ENCODE data around the gene SNCB.
"Not testable (repeated sequence)": the region's sequence is repeated elsewhere in the genome, so short reads cannot be mapped to it uniquely, and the experiment has no call there.

SNCB gene

DNA sequence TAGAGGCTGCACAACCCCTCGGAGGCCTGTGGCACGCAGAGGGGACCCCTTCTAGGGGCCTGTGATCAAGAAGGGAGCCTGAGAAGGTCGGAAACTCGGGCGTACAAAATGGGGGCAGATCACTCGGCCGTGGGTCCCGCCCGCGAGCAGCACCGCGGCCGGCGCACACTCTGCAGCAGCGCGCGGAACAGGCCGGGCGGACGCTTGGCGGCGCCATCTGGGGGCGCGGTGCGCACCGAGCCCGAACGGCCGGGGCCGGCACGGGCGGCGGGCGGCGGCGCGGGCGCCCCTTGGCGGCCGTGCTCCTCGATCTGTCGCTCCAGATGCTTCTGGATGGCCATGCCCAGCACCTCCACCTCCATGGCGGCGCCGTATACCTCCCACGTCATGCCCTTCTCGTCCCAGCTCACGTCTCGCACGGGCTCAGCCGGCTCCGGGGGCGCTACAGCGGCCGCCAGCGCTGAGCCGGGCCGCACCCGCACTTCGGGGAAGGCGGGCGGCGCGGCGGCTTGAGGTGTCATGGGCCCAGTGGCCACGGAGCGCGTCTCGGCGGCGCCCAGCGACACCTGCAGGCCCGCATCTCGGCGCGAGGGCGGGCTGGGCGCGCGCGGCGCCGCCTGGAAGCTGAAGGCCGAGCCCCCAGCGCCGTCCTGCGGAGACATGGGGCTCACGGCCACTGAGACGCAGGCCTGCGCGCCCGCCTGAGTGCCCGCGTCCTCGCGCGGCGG is 33.5 kb downstream of the SNCB start:
- peak; percentile 61 for DNase-seq

DNA sequence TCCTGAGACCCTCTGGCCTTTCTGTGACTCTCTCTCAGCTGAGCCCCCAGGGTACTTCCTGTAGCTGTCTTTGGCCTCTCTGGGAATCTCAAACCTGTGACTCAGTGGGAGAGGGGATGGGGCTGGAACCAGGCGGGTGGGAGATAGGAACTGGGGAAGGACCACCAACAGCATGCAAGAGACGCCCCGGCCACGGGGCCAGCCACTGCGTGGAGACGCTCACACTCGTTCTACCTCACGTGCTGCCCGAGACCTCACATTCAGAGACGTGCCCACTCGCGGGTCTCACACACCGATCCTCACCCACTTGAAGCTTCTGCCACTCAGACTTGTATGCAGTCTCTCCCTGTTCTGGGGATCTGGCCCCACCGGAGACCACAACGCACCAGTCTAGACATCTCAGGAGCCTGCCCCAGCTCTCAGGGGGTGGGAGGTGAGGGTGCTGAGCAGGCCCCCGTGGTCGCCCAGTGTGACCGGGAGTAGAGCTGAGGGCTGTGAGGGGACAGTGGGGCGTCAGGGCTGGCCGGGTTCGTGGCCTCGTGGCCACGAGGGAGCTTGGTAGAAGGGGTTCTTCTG is 34.2 kb downstream of the SNCB start:
- no peak for DNase-seq

DNA sequence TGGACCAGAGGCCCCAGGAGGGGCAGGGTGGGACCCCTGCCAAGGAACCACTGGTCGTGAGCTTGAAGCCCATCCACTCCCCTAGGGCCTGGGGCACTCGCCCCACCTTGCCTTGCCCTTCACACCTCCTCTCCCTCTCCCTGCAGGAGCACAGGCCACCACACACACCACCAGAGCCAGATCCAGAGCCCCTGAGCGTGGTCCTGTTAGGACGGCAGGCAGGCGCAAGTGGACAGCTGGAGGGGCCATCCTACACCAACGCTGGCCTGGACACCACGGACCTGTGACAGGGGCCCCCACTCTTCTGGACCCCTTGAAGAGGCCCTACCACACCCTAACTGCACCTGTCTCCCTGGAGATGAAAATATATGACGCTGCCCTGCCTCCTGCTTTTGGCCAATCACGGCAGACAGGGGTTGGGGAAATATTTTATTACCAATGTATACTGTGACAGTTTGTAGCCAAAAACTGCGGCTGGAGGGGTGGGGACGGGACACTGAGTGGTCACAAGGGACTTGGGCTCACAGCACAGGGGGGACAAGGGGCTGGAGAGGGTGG is 34.9 kb downstream of the SNCB start:
- no peak for DNase-seq

DNA sequence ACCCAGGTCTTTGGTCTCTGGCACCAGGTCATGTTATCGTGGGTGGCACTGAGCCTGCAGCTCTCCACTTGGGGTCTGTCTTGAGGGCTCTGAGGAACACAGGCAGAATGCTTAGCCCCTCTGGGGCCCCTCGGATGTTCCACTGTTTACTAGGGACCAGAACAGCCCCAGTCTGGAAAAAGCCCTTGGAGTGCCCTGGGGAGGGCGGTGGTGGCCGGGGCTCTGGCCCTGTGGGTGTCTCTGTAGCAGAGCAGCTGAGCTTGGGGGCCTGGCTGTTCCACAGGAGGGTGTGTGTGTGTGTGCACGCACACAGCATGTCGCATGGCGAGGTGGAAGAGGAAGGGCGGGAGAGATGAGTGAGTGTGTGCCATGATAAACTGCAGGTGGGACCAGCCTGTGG is 35.8 kb downstream of the SNCB start:
- no peak for DNase-seq

DNA sequence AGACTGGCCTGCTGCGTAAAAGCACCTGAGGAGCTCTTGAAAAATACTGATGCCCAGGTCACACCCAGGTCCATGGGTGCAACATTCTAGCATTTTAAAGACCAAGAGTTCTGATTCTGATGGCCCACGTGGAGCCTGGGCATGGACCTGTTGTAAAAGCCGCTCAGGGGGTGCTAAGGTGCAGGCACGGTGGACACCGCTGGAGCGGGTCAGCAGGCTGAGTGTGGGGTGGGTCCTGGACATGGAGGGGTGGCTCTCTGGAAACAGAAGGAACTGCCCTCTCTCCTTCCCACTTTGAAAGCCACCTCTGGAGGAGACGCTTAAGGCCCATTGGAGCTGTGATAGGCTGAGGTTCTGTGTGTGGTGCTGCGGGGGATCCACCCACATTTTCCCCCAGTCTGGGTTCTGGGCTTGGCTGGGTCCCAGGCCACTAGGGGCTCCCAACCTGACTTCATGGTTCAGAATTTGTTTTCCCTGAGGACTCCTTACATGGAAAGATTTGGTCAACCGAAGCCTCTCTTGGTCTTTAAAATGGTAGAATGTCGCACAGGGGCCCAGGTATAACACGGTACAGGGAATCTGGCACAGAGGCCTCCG is 37.0 kb downstream of the SNCB start:
- DNase-seq = no peak

DNA sequence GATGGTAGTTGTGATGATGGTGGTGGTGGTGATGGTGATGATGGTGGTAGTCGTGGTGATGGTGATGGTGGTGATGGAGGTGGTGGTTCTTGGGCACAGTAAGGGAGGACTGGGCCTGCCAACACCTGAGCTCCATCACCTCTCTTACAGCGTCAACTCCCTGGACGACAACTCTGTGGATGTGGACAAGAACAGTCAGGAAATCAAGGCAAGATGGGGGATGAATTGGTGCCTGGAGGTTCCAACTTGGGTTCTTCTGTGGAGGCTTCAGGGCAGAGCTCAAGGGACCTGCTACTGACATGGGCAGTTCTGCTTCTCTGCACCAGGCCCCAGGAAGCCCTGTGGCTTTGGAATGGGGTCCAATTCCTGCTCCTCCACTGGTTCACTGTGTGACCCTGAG is 37.8 kb downstream of the SNCB start:
- DNase-seq = no peak

DNA sequence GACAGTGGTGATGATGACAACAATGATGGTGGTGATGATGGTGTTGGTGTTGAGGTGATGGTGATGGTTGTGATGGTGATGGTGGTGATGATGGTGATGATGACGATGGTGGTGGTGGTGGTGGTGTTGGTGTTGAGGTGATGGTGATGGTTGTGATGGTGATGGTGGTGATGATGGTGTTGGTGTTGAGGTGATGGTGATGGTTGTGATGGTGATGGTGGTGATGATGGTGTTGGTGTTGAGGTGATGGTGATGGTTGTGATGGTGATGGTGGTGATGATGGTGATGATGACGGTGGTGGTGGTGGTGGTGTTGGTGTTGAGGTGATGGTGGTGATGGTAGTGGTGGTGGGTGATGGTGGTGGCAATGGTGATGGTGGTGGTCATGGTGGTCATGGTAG is 38.7 kb downstream of the SNCB start:
- DNase-seq = not testable (repeated sequence)

DNA sequence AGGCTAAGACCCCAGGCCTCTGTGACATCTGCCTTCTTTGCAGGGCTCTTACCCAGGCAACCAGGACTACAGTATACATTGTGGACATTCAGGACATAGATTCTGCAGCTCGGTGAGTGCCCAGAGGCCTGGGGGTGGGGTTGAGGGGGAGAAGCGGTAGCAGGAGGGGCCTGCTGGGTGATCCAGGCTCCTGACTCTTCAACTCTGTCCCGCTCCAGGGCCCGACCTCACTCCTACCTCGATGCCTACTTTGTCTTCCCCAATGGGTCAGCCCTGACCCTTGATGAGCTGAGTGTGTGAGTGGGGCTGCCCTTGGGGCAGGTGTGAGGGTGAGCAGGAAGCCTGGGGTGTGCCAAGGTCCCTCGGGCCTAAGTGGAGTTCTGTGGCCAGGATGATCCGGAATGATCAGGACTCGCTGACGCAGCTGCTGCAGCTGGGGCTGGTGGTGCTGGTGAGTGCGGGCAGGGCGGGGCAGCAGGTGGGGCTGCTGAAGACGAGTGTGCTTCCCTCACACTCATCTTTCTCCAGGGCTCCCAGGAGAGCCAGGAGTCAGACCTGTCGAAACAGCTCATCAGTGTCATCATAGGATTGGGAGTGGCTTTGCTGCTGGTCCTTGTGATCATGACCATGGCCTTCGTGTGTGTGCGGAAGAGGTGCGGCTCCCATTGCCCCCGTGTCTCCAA is 40.2 kb downstream of the SNCB start:
- DNase-seq = no peak

DNA sequence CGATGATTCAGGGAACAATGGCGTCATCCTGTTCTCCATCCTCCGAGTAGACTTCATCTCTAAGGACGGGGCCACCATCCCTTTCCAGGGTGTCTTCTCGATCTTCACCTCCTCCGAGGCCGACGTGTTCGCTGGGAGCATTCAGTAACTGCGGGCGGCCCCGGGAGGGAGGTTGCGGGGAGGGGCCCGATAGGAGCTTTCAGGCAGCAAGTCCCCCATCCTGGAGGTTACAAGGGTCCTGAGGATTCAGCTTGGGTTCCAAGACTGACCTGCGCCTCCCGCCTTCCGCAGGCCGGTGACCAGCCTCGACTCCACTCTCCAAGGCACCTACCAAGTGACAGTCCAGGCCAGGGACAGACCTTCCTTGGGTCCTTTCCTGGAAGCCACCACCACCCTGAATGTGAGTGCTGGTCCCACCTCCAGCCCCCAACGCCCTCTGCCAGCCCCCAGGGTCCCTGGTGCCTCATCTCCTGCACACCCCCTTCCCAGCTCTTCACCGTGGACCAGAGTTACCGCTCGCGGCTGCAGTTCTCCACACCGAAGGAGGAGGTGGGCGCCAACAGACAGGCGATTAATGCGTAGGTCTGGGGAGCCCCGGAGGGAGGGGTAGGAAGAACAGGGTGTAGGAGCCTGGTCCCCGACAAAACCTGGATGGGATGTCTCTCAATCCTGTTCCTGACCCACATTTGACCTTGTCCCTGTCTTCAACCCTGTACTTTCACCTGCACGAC is 41.1 kb downstream of the SNCB start:
- DNase-seq = no peak

DNA sequence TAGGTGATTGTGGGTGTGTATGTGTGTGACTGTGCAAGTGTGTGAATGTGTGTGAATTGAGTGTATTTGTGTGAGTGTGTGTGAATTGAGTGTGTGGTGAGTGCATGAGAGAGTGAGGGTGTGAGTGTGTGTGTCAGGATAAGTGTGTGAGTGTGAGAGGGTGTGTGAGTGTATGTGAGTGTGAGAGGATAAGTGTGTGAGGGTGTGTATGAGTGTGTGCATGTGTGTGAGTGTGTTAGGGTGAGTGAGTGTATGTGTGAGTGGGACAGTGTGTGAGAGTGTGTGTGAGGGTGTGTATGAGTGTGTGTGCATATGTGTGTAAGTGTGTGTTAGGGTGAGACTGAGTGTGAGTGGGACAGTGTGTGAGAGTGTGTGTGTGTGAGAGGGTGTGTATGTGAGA is 42.0 kb downstream of the SNCB start:
- DNase-seq = no peak

DNA sequence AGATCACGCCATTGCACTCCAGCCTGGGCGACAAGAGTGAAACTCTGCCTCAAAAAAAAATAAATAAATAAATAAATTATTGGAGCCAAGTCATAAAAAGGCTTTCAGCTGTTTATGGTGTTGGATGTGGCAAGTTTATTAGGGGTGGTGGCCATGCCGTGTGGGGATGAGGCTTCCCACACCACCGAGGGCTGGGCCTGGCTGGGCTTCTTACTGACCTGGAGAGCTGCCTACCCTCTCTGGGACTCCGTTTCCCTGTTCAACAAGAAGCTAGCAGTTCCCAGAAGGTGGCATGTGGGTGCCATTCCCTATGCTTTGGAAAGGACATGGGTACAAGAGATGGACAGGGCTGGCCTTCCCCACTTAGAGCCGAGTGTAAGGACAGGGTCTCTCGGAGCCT is 42.9 kb downstream of the SNCB start:
- no peak for DNase-seq

DNA sequence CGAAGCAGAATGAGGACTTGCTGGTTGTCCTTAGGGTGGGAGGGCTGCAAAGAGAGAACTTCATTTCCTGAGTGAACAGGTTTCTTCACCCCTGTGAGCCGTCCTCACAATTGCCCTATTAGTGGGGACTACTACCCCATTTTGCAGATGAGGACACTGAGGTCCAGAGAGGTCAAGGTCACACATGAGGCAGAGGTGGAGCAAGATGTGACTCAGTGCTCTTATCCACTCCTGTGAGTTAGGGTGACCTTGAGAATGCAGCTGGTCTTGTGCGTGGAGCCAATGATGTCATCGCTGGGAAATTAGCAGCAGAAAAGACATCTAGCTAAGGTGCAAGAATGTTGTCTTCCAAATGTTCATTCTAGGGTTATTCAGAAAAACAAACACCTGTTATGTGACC is 47.3 kb downstream of the SNCB start:
- no peak for DNase-seq

DNA sequence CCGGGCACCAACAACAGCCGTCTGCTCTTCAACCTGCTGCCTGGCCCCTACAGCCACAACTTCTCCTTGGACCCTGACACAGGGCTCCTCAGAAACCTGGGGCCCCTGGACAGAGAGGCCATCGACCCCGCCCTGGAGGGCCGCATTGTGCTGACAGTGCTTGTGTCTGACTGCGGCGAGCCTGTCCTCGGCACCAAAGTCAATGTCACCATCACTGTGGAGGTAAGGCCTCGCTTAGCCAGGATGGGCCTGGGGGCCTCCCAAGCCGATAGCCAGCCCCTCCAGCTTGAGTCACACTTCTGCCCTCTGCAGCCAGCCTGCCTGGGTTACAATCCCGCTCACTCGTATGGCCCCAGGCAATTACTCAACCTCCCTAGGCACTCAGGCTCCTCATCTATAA is 49.0 kb downstream of the SNCB start:
- DNase-seq = no peak

DNA sequence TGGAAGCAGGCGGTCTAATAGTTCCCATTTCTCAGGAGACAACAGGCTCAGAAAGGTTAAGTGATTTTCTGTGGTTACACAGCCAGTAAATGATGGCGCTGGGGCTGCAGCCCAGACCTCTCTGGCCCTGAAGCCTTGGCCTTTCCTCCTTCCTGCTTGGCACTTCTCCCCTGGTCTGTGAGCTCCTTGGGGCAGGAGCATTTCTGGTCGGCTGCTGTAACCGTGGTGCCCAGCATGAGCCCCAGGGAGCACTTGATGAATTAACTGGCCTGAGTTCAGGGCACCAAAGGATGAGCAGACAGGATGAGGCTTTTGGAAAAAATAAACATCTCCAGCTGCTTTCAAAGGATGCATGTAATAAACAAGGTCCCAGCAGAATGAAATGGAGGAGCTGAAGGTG is 51.0 kb downstream of the SNCB start:
- DNase-seq = no peak

DNA sequence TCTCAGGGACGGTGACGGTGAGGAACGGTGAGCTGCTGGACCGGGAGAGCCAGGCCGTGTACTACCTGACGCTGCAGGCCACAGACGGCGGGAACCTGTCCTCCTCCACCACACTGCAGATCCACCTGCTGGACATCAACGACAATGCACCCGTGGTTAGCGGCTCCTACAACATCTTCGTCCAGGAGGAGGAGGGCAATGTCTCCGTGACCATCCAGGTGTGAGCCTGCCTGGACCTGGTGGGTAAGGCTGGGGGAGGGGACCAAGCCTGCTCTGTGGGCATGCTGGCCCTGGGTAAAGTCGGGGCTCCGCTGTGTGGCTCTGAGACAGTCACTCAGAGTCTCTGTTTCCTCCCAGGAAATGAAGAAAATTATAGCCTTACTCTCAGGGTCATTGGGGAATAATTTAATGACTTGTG is 51.9 kb downstream of the SNCB start:
- peak; percentile 43 for DNase-seq

DNA sequence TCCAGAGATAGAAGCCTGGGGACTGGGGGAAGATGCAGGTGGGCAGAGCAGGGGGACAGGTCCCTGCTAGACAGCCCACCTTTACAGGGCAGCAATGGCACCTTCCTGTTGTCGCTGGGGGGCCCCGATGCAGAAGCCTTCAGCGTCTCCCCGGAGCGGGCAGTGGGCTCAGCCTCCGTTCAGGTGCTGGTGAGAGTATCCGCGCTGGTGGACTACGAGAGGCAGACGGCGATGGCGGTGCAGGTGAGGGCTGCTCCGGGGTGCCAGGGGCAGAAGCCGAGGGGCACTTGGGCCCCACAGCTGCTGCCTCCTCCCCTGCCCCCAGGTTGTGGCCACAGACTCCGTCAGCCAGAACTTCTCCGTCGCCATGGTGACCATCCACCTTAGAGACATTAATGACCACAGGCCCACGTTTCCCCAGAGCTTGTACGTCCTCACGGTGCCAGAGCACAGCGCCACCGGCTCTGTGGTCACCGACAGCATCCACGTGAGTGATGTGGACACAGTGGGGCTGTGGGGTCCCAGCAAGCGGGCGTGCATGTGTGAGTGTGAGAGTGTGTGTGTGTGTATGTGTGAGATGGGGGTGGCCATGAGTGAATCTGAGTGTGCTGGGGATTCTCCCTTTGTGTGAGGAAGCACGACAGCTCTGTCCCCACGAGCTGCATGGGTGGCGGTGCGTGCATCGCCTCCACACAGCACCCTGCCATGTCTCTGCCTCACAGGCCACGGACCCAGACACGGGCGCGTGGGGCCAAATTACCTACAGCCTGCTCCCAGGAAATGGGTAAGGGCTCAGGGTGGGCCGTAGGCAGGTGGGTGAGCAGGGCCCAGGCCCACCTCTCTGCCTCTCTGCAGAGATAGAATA is 52.8 kb downstream of the SNCB start:
- DNase-seq = no peak

DNA sequence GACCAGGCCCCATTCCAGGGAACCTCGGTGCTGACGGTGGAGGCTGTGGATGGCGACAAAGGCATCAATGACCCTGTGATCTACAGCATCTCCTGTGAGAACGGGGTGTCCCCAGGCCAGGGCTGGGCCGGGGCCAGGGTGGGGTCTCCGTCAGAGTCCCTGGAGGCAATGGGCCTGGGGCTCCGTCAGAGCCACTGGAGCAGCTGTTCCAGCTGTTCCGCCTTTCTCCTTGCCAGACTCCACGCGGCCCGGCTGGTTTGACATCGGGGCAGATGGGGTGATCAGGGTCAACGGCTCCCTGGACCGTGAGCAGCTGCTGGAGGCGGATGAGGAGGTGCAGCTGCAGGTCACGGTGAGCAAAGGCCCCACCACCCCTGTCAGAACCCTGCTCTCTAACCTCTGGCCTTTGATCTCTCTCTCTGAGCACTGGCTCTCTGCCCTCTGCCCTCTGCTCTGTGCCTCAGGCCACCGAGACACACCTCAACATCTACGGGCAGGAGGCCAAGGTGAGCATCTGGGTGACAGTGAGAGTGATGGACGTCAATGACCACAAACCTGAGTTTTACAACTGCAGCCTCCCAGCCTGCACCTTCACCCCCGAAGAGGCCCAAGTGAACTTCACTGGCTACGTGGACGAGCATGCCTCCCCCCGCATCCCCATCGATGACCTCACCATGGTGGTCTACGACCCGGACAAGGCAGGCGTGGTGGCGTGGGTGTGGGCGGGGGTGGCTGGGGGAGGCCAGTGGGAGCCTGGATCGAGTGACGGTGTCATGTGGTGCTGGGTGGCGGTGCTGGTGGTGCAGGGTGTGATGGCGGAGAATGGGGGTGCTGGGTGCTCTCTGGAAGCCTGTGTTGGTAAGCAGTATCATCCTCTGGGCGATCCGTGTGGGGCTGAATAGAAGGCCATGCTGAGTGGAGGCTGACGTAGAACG is 54.6 kb downstream of the SNCB start:
- no peak for DNase-seq

DNA sequence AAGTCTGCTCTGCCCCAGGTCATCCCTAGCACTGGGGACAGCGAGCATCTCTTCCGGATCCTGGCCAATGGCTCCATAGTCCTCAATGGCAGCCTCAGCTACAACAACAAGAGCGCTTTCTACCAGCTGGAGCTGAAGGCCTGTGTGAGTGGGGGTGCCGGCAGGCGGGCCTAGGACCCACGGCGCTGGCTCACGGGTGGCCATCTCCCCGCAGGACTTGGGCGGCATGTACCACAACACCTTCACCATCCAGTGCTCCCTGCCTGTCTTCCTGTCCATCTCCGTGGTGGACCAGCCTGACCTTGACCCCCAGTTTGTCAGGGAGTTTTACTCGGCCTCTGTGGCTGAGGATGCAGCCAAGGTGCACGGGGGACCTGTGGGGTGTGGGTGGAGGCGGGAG is 55.3 kb downstream of the SNCB start:
- DNase-seq = no peak

DNA sequence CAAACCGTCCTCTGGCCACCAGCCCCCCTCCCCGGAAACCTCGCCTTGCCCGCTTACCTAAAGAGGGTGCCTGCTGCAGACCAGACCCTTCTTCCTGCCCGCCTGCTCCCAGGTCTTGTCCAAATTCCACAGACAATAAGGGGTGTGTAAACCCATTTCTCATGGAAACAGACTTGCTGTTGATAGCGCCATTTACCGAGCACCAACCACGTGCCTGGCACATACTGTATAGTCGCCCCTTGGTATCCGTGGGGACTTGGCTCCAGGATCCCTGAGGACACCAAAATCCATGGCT is 56.1 kb downstream of the SNCB start:
- DNase-seq = no peak

DNA sequence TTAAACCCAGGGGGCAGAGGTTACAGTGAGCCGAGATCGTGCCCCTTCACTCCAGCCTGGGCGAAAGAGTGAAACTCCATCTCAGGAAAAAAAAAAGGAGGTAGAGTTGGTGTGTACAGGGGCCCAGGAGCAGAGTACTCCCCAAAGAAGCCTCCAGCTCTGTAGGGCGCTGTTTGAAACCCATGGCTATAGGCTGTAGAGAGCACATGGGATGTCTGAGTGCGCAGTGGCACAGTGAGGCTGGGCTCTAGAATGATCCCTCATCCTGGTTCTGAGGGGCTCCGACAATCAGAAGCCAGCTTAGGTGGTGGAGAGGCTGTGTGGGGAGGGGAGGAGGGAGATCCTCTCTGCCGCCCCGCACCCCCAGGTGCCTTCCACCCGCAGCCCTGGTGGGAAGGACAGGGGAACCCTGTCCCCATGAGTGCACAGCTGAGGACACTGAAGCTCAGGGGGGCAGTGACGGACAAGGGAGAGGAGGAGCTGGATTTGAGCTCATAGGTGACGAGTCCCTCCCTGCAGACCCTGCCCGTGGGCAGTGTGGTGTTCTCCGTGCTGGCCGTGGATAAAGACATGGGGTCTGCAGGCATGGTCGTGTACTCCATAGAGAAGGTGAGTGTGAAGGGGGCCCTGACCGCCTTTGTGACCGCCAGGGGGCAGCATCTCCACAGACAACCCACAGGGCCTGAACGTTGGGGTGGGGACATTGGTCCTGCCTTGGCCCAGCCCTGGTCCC is 56.6 kb downstream of the SNCB start:
- DNase-seq = peak; percentile 84
